GM19193 (cell line): Measurements from ENCODE around the gene STPG3.

Experiments
- POLR2A ChIP-seq: IDR thresholded peaks from 4 replicates; pipeline ENCODE4 v1.6.1; 2011; ENCODE audit not compliant: insufficient read depth, insufficient read length; ENCODE audit errors: extremely low read depth

STPG3 gene

DNA sequence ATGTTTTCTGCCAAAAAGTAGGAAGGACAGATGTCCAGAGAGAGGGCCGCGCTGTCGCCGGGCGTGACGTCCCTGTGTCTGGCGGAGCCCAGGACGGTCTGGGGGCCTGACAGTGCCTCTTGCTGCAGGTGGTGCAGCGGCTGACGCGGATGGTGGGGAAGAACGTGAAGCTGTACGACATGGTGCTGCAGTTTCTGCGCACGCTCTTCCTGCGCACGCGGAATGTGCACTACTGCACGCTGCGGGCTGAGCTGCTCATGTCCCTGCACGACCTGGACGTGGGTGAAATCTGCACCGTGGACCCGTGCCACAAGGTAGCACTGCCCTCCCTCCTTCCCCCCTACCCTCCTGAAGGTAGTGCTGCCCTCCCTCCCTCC lies 11.8 kb downstream of the STPG3 start:
- no peak for TF ChIP-seq POLR2A

DNA sequence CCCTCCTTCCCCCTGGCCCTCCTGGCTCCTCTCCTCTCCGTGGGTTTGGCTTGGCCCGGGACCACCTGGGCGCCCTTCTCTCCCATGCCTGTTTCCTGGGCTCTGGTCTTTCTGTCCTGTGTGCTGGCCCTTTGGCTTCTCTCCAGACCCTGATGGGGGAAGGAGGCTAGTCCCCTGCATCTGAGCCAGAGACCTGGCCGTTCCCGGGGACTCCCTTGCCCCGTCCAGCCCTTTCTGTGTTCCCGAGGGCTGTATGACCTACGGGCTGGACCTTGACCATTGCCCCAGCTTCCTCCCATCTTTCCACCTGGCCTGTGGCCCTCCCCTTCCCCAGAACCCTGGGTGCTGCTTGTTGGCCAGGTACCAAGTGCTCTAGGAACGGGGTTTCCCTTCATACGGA lies 12.4 kb downstream of the STPG3 start:
- no peak for TF ChIP-seq POLR2A

DNA sequence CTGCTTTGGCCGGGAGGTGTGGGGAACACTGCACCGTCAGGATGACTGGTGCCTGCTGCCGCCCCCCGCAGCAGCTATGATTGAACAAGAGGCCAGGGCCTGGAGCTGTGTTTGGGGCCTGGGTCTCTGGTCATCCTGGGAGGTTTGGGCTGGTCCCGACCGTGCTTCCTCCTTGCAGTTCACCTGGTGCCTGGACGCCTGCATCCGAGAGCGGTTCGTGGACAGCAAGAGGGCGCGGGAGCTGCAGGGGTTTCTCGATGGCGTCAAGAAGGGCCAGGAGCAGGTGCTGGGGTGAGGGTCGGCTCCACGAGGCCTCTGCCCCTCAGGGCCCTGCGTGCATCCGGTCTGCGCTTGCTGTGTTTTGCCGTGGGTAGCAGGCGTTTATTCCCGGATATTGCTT lies 13.0 kb downstream of the STPG3 start:
- TF ChIP-seq POLR2A, result no peak

DNA sequence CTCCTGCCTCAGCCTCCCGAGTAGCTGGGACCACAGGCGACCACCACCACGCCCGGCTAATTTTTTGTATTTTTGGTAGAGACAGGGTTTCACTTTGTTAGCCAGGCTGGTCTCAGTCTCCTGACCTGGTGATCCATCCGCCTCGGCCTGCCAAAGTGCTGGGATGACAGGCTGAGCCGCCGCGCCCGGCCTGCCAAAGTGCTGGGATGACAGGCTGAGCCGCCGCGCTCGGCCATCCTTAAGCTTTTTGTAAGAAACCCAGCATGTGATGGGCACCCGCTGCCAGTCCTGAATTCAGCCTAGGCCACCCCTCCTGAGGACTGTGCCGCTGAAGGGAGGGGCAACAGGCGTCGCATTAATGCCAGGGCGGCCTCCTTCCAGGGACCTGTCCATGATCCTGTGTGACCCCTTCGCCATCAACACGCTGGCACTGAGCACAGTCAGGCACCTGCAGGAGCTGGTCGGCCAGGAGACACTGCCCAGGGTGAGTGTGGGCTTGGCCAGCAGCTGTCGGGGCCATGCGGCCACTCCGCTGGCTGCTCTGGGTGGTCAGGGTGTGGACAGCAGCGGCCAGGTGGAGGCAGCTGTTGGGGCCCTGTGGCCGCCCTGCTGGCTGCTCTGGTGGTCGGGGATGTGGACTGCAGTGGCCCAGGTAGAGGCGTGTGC lies 14.5 kb downstream of the STPG3 start:
- TF ChIP-seq POLR2A, result no peak

DNA sequence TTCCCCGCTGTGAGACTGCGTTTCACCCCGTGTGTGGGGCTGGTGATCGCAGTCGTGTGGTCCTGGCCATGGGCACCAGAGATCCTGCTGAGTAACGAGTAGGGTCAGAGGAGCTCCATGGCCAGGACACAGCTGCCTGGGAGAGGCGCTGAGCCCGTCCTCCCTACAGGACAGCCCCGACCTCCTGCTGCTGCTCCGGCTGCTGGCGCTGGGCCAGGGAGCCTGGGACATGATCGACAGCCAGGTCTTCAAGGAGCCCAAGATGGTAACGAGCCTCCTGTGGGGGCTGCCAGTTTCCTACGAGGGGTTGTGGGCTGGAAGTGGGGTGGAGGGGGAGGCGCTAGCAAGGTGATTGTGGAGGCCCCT lies 15.1 kb downstream of the STPG3 start:
- TF ChIP-seq POLR2A, result no peak

DNA sequence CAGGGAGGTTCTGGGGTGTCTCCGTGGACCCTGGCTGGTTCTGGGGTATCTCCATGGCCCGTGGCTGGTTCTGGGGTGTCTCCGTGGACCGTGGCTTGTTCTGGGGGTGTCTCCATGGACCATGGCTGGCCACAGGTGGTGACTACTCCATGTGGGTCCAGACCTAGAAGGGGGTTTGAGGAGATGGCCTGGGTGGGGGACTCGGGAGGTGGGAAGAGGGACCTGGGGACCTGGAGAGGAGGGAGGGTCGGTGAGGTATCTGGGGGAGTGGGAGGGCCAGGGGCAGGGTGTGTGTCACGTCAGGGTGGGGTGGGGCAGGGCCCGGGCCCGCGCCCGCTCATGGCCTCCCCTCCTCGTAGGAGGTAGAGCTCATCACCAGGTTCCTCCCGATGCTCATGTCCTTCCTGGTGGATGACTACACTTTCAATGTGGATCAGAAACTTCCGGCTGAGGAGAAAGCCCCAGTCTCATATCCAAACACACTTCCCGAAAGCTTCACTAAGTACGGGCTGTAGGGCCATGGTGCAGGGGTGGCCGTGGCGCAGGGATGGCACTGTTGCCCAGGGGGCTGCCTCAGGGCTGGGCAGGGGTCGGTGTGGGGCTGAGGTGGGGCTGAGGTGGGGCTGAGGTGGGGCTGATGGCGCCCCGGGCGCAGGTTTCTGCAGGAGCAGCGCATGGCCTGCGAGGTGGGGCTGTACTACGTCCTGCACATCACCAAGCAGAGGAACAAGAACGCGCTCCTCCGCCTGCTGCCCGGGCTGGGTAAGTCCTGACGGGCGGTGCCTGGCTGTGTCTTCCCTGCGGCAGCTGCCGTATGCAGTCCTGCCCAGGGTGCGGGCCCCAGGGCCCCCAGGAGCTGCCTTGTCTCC lies 15.7 kb downstream of the STPG3 start:
- no peak for TF ChIP-seq POLR2A

DNA sequence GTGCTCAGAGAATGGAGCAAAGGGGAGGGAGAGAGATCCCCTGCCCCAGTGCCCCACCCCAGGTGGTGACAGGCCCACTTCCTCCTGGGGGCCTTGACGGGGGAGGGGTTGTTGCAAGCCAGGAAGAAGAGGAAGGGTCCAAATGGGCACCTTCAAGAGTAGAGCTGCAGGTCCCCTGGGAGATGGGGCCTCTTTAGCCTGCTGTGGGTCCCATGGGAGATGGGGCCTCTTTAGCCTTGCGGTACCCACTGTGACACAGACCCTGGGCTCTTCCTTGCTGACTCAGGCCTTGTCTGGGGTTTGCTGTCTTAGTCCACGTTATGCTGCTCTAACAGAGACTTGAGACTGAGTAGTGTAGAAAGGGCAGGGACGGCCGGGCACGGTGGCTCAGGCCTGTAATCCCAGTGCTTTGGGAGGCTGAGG lies 16.9 kb downstream of the STPG3 start:
- TF ChIP-seq POLR2A, result no peak

DNA sequence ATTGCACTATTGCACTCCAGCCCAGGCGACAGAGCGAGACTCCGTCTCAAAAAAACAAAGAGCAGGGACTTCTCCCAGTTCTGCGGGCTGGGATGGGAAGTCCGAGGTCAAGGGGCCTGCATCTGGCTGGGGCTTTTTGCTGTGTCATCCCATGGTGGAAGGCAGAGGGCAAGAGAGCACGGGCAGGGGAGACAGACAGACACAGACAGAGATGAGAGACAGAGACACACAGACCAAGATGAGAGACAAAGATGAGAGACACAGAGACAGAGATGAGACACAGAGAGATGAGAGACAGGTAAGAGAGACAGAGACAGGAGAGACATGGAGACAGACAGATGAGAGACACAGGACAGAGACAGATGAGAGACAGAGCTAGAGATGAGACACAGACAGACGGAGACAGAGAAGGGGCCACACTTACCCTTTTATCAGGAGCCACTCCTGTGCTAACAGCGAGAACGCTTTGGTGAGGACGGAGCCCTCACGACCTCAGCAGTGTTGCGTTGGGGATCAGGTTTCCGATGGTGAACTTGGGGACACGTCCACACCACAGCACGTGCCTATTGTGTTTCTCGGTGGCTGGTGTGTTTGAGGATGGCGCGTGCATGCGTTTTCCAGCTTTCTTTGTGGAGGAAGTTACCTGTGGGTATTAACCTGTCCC lies 17.6 kb downstream of the STPG3 start:
- no peak for TF ChIP-seq POLR2A

DNA sequence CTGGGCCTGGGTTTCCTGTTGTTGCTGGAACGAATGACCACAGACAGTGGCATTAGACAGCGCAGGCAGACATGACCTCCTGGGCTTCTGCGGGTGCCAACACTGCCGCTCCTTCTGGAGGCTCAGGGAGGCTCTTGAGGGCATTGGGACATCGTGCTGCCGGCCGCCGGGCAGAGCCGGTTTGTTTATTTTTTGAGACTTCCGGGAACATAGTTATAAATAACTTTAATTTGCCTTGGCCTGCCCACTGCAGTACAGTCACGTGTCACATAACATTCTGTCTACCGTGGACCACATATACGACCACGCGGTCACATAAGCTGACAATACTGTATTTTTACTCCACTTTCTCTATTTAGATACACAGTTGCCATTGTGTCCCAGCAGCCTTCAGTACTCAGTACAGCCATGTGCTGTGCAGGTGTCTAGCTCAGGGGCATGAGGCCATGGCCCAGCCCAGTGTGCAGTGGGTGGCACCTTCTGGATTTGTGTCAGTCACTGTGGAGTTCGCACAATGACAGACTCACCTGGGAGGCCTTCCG lies 18.2 kb downstream of the STPG3 start:
- TF ChIP-seq POLR2A, result no peak

DNA sequence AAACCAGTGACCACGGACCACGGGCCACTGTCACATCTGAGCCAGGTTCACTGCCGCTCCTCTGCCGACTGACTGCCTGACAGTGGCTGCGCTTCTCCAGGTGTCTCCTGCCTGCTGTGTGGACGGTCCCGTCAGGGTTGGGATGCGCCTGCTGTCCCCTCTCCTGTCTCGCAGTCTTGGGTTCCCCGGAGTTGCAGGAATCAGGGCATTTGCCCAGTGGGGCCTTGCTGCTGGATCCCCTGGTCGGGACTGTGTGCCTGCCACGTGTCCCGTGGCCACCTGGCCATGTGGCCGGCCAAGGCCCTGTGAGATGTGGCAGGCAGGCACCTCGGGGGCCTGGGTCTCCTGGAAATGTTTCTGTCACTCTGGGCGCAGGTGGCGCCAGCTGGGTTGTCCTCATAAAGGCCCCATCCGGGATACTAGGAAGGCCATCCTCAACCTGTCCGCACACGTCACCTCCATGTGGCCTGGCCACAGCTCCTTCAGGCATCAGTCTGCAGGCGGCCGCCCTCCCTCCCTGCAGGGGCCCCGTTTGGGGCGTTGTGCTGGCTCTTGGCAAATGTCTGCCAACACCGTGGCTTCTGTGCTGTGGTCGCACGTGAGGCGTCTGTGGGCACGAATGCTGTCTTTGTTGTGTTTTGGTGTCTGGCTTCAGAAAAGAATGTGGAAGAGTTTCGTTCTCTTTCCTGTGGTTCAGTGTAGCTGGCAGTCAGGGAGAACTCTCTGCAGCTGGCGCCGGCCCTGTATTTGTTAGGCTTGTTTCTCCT lies 20.0 kb downstream of the STPG3 start:
- no peak for TF ChIP-seq POLR2A

DNA sequence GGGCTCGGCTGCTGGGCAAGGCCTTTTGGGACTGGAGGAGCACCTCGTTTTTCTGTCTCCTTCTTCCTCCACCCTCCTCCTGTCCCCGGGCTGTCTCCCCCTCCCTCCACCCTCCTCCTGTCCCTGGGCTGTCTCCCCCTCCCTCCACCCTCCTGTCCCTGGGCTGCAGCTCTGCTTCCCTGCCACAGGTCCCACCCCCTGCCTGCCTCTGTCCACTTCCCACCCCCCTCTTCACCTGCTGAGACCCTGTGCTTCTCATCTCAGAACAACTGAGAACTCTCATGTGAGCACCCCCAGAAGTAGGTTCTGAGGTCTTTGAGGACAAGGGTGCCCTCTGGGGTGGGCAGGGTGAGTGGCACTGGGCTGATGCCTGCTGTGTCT lies 20.6 kb downstream of the STPG3 start:
- no peak for TF ChIP-seq POLR2A

DNA sequence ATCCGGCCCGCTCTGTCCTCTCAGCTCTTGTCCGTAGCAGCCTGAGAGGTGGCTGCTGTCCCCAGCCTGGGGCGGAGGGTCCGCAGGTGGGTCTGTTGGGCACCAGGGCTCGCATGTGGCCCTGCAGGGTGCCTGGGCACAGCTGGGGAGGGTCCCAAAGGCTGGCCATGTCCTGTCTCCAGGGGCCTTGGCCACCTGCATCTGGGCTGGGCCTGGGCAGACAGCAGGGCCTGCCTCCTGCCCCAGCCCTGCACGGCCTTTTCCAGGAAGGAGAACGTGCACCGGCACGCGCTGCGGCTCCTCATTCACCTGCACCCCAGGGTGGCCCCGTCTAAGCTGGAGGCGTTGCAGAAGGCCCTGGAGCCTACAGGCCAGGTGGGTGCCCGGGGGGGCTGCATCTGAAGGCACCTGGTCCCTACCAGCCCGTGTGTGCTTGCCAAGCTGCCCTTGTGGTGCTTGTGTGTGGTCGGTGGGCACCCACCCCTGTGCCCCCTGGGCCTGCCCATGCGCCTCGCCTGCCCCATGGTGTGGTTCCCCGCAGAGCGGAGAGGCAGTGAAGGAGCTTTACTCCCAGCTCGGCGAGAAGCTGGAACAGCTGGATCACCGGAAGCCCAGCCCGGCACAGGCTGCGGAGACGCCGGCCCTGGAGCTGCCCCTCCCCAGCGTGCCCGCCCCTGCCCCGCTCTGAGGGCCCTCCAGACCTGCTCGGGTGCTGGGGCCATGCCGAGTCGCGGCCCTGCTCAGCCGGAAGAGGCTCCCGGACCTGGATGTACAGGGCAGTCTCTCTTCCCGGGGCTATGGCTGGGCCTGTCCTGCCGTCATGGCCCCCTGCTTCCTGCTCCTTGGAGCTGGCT lies 21.4 kb downstream of the STPG3 start:
- no peak for TF ChIP-seq POLR2A

DNA sequence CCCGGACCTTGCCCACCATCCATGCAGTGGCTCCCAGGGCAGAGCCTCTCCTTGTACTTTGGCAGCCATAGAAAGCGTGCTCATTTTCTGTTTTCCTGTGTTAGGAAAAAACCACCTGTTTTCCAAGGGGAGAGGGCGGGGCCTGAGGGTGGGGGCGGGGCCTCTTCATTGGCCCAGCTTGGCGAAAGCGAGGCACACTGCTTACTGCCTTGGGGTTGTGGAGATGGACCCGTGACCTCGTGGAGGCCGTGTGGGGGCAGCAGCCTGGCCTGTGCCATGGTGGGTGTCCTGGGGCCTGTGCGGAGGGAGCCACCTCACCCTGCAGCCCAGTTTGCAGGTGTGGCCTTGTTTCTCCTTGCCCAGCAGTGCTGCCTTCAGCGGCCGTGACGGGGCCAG lies 22.0 kb downstream of the STPG3 start:
- TF ChIP-seq POLR2A, result no peak
